ENCODE data around the gene CADPS.

GRCh38 chr3:62723914-62724217 lies 151.3 kb downstream of the CADPS start:
- no peak for TF ChIP-seq CTCF (IDR thresholded peaks at IDR 0.05; ENCODE audit: insufficient read depth, low read length)
- no peak for TF ChIP-seq GABPA (IDR thresholded peaks at IDR 0.05; ENCODE audit: low read depth)
- no peak for TF ChIP-seq REST (IDR thresholded peaks at IDR 0.05; ENCODE audit: insufficient replicate concordance, low read depth)
- no peak for TF ChIP-seq POLR2AphosphoS5 (IDR thresholded peaks at IDR 0.05; ENCODE audit: low read depth)
